Measurements from ENCODE around the gene KIN.

- TF ChIP-seq, protein P1, sequence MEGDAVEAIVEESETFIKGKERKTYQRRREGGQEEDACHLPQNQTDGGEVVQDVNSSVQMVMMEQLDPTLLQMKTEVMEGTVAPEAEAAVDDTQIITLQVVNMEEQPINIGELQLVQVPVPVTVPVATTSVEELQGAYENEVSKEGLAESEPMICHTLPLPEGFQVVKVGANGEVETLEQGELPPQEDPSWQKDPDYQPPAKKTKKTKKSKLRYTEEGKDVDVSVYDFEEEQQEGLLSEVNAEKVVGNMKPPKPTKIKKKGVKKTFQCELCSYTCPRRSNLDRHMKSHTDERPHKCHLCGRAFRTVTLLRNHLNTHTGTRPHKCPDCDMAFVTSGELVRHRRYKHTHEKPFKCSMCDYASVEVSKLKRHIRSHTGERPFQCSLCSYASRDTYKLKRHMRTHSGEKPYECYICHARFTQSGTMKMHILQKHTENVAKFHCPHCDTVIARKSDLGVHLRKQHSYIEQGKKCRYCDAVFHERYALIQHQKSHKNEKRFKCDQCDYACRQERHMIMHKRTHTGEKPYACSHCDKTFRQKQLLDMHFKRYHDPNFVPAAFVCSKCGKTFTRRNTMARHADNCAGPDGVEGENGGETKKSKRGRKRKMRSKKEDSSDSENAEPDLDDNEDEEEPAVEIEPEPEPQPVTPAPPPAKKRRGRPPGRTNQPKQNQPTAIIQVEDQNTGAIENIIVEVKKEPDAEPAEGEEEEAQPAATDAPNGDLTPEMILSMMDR (conservative IDR thresholded peaks at IDR 0.05; ENCODE audit: low read depth in 2 of 2): peak in 1 of 2 experiments; percentile 55; a peak in 2 of 4 replicates
- TF ChIP-seq CREB1 (CRISPR knock-in tag; IDR thresholded peaks at IDR 0.05; ENCODE audit: low read depth) (no peak), EZH2 (IDR thresholded peaks at IDR 0.05; ENCODE audit: low read depth, unreplicated experiment) (no peak), REST (IDR thresholded peaks at IDR 0.05; ENCODE audit: unreplicated experiment) (no peak), NANOG (IDR thresholded peaks at IDR 0.05; ENCODE audit: borderline replicate concordance) (no peak), POLR2AphosphoS5 (IDR thresholded peaks at IDR 0.05; ENCODE audit: low read depth) (no peak)
- TF ChIP-seq, protein P2, sequence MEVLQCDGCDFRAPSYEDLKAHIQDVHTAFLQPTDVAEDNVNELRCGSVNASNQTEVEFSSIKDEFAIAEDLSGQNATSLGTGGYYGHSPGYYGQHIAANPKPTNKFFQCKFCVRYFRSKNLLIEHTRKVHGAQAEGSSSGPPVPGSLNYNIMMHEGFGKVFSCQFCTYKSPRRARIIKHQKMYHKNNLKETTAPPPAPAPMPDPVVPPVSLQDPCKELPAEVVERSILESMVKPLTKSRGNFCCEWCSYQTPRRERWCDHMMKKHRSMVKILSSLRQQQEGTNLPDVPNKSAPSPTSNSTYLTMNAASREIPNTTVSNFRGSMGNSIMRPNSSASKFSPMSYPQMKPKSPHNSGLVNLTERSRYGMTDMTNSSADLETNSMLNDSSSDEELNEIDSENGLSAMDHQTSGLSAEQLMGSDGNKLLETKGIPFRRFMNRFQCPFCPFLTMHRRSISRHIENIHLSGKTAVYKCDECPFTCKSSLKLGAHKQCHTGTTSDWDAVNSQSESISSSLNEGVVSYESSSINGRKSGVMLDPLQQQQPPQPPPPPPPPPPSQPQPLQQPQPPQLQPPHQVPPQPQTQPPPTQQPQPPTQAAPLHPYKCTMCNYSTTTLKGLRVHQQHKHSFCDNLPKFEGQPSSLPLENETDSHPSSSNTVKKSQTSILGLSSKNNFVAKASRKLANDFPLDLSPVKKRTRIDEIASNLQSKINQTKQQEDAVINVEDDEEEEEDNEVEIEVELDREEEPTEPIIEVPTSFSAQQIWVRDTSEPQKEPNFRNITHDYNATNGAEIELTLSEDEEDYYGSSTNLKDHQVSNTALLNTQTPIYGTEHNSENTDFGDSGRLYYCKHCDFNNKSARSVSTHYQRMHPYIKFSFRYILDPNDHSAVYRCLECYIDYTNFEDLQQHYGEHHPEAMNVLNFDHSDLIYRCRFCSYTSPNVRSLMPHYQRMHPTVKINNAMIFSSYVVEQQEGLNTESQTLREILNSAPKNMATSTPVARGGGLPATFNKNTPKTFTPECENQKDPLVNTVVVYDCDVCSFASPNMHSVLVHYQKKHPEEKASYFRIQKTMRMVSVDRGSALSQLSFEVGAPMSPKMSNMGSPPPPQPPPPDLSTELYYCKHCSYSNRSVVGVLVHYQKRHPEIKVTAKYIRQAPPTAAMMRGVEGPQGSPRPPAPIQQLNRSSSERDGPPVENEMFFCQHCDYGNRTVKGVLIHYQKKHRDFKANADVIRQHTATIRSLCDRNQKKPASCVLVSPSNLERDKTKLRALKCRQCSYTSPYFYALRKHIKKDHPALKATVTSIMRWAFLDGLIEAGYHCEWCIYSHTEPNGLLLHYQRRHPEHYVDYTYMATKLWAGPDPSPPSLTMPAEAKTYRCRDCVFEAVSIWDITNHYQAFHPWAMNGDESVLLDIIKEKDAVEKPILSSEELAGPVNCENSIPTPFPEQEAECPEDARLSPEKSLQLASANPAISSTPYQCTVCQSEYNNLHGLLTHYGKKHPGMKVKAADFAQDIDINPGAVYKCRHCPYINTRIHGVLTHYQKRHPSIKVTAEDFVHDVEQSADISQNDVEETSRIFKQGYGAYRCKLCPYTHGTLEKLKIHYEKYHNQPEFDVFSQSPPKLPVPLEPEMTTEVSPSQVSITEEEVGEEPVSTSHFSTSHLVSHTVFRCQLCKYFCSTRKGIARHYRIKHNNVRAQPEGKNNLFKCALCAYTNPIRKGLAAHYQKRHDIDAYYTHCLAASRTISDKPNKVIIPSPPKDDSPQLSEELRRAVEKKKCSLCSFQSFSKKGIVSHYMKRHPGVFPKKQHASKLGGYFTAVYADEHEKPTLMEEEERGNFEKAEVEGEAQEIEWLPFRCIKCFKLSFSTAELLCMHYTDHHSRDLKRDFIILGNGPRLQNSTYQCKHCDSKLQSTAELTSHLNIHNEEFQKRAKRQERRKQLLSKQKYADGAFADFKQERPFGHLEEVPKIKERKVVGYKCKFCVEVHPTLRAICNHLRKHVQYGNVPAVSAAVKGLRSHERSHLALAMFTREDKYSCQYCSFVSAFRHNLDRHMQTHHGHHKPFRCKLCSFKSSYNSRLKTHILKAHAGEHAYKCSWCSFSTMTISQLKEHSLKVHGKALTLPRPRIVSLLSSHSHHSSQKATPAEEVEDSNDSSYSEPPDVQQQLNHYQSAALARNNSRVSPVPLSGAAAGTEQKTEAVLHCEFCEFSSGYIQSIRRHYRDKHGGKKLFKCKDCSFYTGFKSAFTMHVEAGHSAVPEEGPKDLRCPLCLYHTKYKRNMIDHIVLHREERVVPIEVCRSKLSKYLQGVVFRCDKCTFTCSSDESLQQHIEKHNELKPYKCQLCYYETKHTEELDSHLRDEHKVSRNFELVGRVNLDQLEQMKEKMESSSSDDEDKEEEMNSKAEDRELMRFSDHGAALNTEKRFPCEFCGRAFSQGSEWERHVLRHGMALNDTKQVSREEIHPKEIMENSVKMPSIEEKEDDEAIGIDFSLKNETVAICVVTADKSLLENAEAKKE (CRISPR knock-in tag; IDR thresholded peaks at IDR 0.05): no peak
These were observed 53.0 kb downstream of the KIN start for GRCh38 chr10:7734821-7735220.

All from GM23338 (cell line).